HG03432 (cell line): ENCODE data around the gene UBC.
"Not testable (repeated sequence)": the region's sequence is repeated elsewhere in the genome, so short reads cannot be mapped to it uniquely, and the experiment has no call there.

Experiments used
- ATAC-seq: cut with Tn5 transposase; IDR thresholded peaks from one replicate; pipeline ENCODE4 v1.9.1; 2021; ENCODE audit warnings: mild to moderate bottlenecking, moderate library complexity; ENCODE audit not compliant: unreplicated experiment

UBC gene

DNA sequence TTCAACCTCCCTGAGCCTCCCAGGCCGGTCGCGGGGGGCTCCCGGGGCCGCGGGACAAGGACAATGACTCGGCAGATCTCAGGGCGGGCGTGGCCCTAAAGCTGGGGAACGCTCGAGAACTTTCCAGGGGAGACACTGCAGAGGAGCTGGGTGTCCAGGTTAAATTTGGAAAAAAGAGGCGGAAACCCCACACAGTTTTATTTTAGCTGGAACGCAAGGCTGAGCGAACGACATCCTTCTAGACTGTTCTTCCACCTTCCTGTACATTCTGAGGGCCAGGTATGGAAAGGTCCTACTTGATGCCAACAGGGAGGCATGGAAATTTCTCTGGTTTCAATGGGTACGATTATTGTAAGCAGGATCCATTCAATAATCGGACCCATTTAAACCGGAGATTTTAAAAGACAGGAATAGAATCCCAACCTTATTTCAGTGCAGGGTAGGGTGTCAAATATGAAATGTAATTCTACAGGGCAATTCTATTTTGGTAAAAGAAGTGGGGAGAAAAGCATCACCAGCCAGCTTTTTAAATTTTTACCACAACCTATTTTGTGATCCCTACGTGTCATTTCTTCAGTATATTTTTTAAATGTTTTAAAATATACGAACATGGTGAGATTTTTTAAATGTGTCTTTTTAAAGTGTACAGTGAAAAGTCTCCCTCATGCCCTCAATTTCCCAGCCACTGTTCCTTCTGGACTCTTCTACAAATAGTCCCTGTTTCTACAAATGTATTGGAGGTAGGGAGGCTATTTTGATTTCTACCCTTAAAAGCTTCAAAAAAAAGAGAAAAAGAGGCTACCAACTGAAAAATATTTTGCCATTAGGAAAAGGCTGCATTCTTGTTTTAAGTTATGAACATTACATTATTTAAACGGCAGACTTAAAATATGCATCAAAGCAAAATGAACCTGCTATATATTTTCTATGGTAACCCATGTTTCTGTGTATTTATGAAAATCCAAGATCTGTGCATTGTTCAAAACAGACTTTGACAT lies 1.1 kb upstream of the UBC start:
- peak; percentile 2 for ATAC-seq

DNA sequence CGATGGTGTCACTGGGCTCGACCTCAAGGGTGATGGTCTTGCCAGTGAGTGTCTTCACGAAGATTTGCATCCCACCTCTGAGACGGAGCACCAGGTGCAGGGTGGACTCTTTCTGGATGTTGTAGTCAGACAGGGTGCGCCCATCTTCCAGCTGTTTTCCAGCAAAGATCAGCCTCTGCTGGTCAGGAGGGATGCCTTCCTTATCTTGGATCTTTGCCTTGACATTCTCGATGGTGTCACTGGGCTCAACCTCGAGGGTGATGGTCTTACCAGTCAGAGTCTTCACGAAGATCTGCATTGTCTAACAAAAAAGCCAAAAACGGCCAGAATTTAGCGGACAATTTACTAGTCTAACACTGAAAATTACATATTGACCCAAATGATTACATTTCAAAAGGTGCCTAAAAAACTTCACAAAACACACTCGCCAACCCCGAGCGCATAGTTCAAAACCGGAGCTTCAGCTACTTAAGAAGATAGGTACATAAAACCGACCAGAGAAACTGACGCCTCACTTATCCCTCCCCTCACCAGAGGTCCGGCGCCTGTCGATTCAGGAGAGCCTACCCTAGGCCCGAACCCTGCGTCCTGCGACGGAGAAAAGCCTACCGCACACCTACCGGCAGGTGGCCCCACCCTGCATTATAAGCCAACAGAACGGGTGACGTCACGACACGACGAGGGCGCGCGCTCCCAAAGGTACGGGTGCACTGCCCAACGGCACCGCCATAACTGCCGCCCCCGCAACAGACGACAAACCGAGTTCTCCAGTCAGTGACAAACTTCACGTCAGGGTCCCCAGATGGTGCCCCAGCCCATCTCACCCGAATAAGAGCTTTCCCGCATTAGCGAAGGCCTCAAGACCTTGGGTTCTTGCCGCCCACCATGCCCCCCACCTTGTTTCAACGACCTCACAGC lies 717 bp downstream of the UBC start:
- ATAC-seq: peak; percentile 22

DNA sequence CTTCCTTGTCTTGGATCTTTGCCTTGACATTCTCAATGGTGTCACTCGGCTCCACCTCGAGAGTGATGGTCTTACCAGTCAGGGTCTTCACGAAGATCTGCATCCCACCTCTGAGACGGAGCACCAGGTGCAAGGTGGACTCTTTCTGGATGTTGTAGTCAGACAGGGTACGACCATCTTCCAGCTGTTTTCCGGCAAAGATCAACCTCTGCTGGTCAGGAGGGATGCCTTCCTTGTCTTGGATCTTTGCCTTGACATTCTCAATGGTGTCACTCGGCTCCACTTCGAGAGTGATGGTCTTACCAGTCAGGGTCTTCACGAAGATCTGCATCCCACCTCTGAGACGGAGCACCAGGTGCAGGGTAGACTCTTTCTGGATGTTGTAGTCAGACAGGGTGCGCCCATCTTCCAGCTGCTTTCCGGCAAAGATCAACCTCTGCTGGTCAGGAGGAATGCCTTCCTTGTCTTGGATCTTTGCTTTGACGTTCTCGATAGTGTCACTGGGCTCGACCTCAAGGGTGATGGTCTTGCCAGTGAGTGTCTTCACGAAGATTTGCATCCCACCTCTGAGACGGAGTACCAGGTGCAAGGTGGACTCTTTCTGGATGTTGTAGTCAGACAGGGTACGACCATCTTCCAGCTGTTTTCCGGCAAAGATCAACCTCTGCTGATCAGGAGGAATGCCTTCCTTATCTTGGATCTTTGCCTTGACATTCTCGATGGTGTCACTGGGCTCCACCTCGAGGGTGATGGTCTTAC lies 1.7 kb downstream of the UBC start:
- ATAC-seq: not testable (repeated sequence)

DNA sequence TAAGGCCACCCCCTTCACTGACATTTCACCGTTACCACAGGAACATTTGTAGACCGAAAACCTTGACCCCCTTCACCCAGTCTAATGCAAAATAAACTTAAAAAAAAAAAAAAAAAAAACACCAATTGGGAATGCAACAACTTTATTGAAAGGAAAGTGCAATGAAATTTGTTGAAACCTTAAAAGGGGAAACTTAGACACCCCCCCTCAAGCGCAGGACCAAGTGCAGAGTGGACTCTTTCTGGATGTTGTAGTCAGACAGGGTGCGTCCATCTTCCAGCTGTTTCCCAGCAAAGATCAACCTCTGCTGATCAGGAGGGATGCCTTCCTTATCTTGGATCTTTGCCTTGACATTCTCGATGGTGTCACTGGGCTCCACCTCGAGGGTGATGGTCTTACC lies 2.9 kb downstream of the UBC start:
- not testable (repeated sequence) for ATAC-seq

GRCh38 chr12:124910561-124911478 lies 3.6 kb downstream of the UBC start:
- ATAC-seq: no peak

DNA sequence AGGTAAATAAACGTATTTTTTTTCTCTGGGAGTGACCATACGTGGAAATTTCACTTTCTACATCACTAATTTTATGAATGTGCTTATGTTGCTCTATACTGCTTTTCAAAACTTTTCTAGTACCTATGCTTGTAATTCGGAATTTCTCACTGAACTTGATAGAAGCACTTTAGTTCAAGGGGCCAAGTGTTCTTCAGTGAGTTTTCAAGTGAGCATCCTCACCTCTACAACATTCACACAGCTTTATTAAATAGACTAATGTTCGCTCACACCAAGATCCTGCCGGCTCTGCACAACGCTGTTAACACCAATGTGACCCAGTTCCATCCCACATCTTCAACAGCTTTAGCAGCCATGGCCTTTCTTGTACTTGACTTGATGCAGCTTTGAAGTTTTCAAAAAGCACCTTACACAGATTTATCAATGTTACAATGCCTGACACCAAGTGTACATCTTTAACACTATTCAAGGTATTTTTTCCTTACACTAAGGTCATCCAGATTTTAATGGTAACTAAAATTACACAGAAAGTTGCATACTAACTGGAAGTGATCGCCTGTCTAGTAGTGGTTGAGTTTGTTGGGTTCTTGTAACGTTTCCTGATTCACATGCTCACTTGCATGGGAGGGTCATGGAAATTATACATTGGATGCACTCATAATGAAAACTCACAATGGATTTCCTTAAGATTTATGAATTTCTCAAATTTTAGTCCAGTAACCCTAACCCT lies 4.5 kb downstream of the UBC start:
- ATAC-seq: no peak

DNA sequence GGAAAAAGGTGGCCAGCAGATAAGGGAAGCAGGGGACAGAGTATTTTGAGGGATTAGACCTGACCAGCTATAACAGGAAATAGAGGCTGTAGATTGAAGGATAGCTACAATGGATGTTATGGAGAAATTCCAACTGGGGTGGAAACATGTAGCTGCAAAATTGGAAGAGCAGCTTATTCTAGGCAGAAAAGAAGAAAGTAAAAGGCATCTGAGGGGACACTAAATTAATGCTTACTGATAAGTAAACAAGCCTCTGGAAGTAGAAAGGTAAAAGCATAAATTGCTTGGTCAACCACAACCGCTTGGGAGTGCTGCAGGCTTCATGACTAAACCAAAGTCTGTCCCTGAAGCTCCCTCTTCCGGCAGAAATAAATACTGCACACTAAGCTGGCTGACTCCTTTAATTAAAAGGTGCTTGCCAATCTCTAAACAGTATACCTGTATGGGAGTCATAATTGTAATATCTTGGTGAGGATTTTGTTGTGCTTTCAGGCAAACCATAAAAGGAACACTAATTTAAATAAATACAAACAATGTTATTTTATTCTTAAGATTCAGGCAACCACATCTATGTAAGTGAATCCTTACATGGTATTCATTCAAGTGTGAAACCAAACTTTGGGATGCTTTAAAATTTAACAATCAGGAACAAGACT lies 7.7 kb downstream of the UBC start:
- ATAC-seq: peak; percentile 60

DNA sequence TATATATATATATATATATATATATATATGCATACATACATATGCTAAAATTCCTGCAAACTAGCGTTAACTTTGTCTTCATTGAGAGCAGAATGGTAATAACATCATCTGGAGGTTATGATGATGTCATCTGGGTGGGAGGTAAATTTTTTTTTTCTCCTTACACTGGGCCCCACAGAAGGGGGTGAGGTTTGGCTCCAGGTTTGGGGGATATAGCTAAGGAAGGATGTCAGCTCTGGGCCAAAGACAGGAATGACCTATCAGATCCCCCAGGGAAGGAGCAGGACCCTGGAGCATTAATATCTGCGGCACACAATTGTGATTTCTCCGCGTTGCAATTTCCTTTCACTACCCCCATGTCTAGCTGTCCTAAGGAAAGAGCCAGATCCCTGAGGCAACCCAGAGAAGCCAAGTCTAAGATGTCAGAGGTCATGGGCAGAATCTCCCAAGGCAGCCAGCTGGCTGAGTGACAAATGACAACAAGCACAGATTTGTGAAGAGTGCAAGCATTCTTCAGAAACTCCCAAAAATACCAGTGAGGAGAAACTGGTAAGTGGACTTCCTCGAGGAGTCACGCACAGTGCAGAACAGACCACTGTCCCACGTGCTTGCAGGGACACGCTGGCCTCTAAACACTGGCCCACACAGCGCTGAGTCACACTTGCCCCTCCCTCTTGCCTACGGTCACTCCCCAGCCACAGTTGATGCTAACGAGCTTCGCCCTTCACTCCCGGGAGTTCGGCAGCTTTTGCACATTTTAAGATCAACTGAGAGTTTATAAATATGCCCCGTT lies 9.9 kb downstream of the UBC start:
- ATAC-seq: no peak

- ATAC-seq: peak; percentile 36
Measured at GRCh38 chr12:124902916-124903315, 11.5 kb downstream of the UBC start.

DNA sequence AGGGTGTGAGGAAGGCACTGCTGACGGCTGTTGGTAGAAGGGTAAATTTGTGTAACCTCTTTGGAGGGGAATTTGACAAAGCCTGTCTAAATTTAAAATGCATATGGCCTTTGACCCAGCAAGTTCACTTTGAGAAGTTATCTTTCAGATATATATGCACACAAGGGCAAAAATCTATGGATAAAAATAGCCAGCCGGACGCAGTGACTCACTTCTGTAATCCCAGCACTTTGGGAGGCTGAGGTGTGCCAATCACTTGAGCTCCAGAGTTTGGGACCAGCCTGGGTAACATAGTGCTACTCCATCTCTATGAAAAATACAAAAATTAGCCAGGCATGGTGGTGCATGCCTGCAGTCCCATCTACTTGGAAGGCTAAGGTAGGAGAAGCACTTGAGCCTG lies 13.4 kb downstream of the UBC start:
- ATAC-seq: no peak

- ATAC-seq: not testable (repeated sequence)
Measured at GRCh38 chr12:124900345-124900795, 14.1 kb downstream of the UBC start.

GRCh38 chr12:124898923-124899294 lies 15.5 kb downstream of the UBC start:
- ATAC-seq: peak; percentile 1

- peak; percentile 58 for ATAC-seq
Measured at GRCh38 chr12:124898200-124898922, 16.1 kb downstream of the UBC start.

- no peak for ATAC-seq
Measured at GRCh38 chr12:124896461-124896860, 18.0 kb downstream of the UBC start.

DNA sequence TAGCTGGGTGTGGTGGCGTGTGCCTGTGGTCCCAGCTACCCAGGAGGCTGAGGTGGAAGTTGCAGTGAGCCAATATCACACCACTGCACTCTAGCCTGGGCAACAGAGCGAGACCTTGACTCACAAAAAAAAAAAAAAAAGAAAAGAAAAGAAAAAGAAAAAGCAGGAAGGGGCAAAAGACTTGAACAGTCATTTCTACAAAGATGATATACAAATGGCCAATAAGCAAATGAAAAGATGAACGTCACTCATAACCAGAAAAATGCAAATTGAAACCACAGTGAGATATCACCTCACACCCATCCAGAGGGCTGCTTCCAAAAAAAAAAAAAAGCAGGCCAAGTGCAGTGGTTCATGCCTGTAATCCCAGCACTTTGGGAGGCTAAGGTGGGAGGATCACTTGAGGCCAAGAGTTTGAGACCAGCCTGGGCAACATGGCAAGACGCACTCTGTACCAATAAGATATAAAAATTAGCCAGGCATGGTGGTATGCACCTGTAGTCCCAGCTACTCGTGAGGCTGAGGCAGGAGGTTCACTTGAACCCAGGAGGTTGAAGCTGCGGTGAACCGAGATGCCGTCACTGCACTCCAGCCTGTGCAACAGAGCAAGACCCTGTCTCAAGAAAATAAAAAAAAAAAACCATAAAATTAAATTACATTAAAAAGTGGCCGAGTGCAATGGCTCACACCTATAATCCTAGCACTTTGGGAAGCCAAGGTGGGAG lies 20.5 kb downstream of the UBC start:
- peak; percentile 62 for ATAC-seq

- ATAC-seq: no peak
Measured at GRCh38 chr12:124888260-124888659, 26.2 kb downstream of the UBC start.
